Chondrocyte (in vitro differentiated cells): ENCODE data around the gene ALKBH3. TPM values are rescaled to one million over a fixed set of nuclear protein-coding genes. Genes with fewer than 3 reads are reported as not detected.

ENCODE experiments used
- DNase-seq: peaks from one replicate; pipeline ENCODE4 v3.0.0; 2021; ENCODE audit warnings: mixed read lengths, low spot score
- H3K27ac Mint-ChIP-seq: one replicate; pipeline ENCODE4 v1.8.0; 2021; ENCODE audit warnings: mild to moderate bottlenecking, moderate library complexity, mixed read lengths; ENCODE audit not compliant: unreplicated experiment
- H3K27me3 Mint-ChIP-seq: 2 replicates; pipeline ENCODE4 v1.8.0; 2021; ENCODE audit warnings: low read depth, mixed read lengths
- H3K36me3 Mint-ChIP-seq: 2 replicates; pipeline ENCODE4 v1.8.0; 2021; ENCODE audit warnings: low read depth, mixed read lengths
- H3K4me1 Mint-ChIP-seq: 2 replicates; pipeline ENCODE4 v1.8.0; 2021; ENCODE audit warnings: low read depth, mild to moderate bottlenecking, mixed read lengths
- H3K4me3 Mint-ChIP-seq: one replicate; pipeline ENCODE4 v1.8.0; 2021; ENCODE audit warnings: mild to moderate bottlenecking, moderate library complexity, mixed read lengths; ENCODE audit not compliant: unreplicated experiment
- H3K9me3 Mint-ChIP-seq: 2 replicates; pipeline ENCODE4 v1.8.0; 2021; ENCODE audit warnings: low read depth, mixed read lengths
- CTCF ChIP-seq: fragments of 200-600 bp; sonication (generic); IDR thresholded peaks from 2 replicates; pipeline ENCODE4 v1.5.0; 2021; ENCODE audit warnings: antibody characterized with exemption, mild to moderate bottlenecking, moderate library complexity
- total RNA-seq: library from RNA; stranded (reverse); gene quantifications from 3 replicates; pipeline ENCODE4 v1.2.1, GENCODE V29; 2021

ALKBH3 gene
- total RNA-seq, 1 donor from 2014 or later: 26.5 TPM

GRCh38 chr11:43943931-43944751 lies 63.5 kb downstream of the ALKBH3 start:
- Mint-ChIP-seq H3K9me3 (no peaks in the 10 kb centered on the region), H3K27me3 (peaks cover 28% of the 10 kb centered on the region), H3K36me3 (no peaks in the 10 kb centered on the region), H3K27ac (no peak overlapping the region), H3K4me3 (peak overlapping the region; percentile 87), H3K4me1 (peaks cover 20% of the 10 kb centered on the region)
- DNase-seq: no peak
- TF ChIP-seq CTCF: no peak

- peaks cover 20% of the 10 kb centered on the region for H3K4me1 Mint-ChIP-seq
- peak overlapping the region; percentile 87 for H3K4me3 Mint-ChIP-seq
- H3K27me3 Mint-ChIP-seq: peaks cover 28% of the 10 kb centered on the region
- no peak overlapping the region for H3K27ac Mint-ChIP-seq
- peak; percentile 88 for TF ChIP-seq CTCF
- DNase-seq: no peak
- no peaks in the 10 kb centered on the region for H3K9me3 Mint-ChIP-seq
- H3K36me3 Mint-ChIP-seq: no peaks in the 10 kb centered on the region
Observed at GRCh38 chr11:43944761-43945311, 64.2 kb downstream of the ALKBH3 start.

- peaks cover 4% of the 10 kb centered on the region for H3K9me3 Mint-ChIP-seq
- H3K36me3 Mint-ChIP-seq: peaks cover 2% of the 10 kb centered on the region
- peak; percentile 62 for TF ChIP-seq CTCF
- H3K4me3 Mint-ChIP-seq: no peak overlapping the region
- peaks cover 31% of the 10 kb centered on the region for H3K27me3 Mint-ChIP-seq
- no peak overlapping the region for H3K27ac Mint-ChIP-seq
- peaks cover 15% of the 10 kb centered on the region for H3K4me1 Mint-ChIP-seq
- no peak for DNase-seq
Observed at GRCh38 chr11:43947003-43947500, 66.4 kb downstream of the ALKBH3 start.

GRCh38 chr11:43947815-43948214 lies 67.2 kb downstream of the ALKBH3 start:
- peaks cover 39% of the 10 kb centered on the region for H3K27me3 Mint-ChIP-seq
- H3K36me3 Mint-ChIP-seq: peaks cover 2% of the 10 kb centered on the region
- peaks cover 15% of the 10 kb centered on the region for H3K4me1 Mint-ChIP-seq
- no peak for DNase-seq
- H3K4me3 Mint-ChIP-seq: no peak overlapping the region
- TF ChIP-seq CTCF: no peak
- peaks cover 4% of the 10 kb centered on the region for H3K9me3 Mint-ChIP-seq
- H3K27ac Mint-ChIP-seq: no peak overlapping the region

- H3K4me3 Mint-ChIP-seq: no peak overlapping the region
- peaks cover 37% of the 10 kb centered on the region for H3K27me3 Mint-ChIP-seq
- no peak for DNase-seq
- H3K4me1 Mint-ChIP-seq: peaks cover 12% of the 10 kb centered on the region
- H3K27ac Mint-ChIP-seq: no peak overlapping the region
- peaks cover 4% of the 10 kb centered on the region for H3K9me3 Mint-ChIP-seq
- peaks cover 2% of the 10 kb centered on the region for H3K36me3 Mint-ChIP-seq
- no peak for TF ChIP-seq CTCF
Observed at GRCh38 chr11:43948341-43949225, 68.0 kb downstream of the ALKBH3 start.
